GM19463 (cell line): ENCODE results near the gene DEGS2.

Experiments used
- ATAC-seq: cut with Tn5 transposase; IDR thresholded peaks from one replicate; pipeline ENCODE4 v1.9.1; 2021; ENCODE audit warnings: mild to moderate bottlenecking, moderate library complexity; ENCODE audit not compliant: unreplicated experiment

Gene DEGS2

DNA sequence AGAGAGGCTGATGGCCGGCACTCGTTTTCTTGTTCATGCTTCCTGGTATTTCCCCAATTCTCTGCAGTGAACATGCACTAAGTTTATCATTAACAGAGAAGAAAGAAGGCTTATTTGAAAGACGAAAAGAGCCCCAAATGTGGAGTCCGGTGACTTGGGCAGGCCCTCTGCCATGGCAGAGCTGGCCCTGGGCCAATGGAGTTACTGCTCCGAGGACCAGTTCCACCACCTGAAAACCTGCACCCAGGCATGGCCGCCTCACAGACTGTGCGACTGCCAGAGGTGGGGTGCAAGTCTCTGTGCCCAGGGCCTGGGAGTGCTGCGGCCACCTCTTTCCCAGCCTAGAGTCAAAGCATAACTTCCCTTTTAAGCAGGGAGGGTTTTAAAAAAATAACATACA is 24.9 kb downstream of the DEGS2 start:
- no peak for ATAC-seq

GRCh38 chr14:100132903-100133510 is 26.4 kb downstream of the DEGS2 start:
- no peak for ATAC-seq

GRCh38 chr14:100132161-100132902 is 27.1 kb downstream of the DEGS2 start:
- ATAC-seq = no peak

GRCh38 chr14:100131181-100131580 is 28.3 kb downstream of the DEGS2 start:
- no peak for ATAC-seq

- ATAC-seq = no peak
Measured at GRCh38 chr14:100130521-100130920, 28.9 kb downstream of the DEGS2 start.

DNA sequence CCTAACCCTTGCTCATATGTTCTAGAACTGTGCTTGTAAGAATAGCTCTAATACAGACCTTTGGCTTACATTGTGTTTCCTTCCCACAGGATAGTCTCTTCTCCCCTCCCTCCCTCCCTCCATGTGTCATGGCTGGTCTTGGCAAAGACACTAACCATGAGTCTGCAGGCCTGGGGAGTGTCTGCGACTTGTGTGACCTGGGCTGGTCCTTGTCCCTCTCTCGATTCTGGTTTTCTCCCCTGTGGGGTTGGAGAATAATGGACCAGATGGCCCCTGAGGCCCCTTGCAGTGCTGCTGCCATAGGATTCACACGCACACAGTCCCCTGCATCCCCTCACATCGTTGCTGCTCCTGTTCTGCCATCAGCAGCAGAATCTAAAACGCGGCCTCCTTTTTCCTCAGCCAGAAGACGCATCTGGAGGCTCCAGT is 30.3 kb downstream of the DEGS2 start:
- ATAC-seq = no peak

DNA sequence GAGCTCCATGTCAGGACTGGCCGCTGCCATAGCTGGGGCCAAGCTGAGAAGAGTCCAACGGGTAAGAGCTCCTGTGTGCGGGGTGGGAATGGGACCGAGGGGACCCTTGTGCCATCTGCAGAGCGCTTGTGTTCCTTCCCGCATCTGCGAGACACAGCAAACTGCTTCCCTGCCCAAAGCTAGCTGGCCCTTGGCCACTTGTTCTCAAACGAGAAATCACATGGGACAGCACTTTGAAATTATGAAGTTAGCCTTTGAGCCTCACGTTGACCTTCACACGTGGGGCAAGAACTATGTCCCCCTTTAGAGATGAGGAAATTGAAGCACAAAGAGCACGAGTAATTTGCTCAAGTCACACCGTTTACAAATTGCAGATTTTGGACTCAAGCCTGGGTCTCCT is 30.8 kb downstream of the DEGS2 start:
- no peak for ATAC-seq

GRCh38 chr14:100127853-100128455 is 31.5 kb downstream of the DEGS2 start:
- no peak for ATAC-seq

DNA sequence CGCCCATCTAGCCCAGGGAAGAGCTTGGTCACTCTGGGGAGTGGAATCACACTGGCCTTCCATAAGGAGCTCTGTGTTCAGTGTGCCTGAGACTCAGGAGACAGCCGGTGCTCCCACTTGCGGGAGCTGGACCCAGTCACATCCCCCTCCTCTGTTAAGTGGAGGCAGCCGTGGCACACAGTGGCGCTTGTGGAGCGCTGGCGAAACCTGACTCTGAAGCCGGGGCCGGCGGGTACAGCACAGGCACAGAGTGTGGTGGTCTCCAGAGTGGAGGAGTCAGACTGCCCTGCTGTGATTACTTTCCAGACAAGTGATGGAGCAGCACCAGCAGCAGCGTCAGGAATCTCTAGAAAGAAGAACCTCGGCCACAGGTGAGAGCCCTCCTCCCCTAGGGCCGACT is 33.0 kb downstream of the DEGS2 start:
- no peak for ATAC-seq

GRCh38 chr14:100124551-100125088 is 34.8 kb downstream of the DEGS2 start:
- no peak for ATAC-seq

DNA sequence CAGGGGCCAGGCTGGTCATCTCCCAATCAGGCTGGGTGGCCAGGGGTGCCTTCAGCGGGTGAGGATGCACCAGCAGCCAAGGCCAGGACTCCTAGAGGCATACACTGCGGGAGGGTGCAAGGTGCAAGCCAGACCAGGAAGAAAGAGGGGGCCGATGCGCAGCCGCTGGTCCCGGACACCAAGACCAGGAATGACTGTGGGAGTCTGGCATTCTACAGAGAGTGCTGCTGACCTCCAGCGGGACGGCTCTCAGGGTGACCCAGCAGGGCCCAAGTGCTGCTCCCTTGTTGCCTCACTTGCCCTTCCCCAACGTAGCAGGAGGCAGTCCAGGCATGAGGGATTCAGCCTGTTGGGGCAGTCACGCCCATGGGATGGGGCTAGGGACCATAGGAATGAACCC is 35.8 kb downstream of the DEGS2 start:
- no peak for ATAC-seq

DNA sequence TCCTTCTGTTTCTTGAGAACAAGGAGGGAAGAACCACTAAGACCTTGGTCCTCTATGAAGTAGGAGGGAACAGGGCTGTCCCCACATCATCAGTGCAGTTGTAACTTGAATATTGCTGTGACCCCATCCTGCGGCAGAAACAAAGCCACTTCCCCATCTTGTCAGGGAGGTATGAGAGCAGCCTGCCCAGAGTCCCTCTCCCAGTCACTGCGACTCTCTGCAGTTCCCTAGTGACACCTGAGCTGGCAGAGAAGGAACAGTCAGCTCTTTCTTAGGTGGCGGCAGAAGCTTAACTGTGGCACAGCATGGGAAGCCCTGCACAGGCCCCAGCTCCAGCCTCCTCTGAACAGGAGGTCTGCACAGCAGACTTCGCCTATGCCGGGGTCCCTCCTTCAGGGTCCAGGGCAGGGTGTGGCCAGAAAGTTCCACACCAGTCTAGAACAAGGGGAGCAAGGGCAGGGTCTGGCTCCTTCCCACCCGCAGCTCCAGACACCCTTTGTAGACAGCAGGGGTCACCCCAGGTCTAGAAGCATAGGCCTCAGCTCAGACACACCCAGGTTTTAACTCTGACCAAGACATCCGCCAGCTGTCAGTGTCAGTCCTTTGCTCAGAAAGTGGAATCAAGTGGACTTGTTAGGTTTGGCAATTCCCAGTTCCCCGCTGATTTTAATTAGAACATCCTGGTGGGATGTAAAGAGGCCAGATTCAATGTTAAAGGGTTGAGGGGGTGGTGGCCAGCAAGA is 36.8 kb downstream of the DEGS2 start:
- ATAC-seq = no peak

DNA sequence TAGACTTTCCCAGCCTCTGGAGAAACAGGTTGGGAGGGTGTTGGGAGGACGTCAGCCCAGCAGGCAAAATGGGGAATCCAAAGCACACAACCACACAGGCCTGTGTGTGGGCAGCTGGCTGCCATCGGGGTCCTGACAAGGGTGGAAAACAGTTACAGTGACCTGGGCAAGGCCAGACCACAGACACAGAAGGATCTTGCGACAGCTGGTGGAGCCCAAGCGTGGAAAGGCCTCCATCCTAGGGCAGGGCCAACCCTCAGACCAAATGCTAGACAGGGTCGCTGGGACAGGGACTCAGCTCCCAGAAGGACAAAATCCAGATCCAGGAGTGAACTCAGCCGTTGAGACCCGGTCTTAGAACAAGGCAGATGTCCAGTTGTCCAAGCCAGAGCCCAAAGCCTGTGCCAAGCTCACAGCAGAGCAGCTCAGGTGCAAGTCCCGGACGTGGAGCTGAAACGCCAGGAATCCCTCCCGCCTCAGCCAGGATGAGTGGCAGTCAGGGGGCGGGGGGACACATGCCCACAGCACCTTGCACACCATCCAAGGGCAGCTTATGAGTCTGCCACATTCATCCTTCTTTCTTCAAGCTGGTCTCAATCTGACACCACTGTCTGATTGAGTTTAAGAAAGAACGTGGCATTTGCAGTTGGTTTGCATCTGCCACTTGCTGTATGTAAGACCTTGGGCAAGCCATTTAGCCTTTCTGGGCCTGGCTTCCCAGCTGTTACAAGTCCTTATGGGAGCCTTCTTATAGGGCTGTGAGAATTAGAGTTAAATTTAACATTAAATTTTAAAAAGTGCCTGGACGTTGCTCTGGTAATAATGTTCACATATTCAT is 37.6 kb downstream of the DEGS2 start:
- no peak for ATAC-seq

GRCh38 chr14:100120522-100121269 is 38.7 kb downstream of the DEGS2 start:
- no peak for ATAC-seq

- no peak for ATAC-seq
Measured at GRCh38 chr14:100119251-100119650, 40.2 kb downstream of the DEGS2 start.

DNA sequence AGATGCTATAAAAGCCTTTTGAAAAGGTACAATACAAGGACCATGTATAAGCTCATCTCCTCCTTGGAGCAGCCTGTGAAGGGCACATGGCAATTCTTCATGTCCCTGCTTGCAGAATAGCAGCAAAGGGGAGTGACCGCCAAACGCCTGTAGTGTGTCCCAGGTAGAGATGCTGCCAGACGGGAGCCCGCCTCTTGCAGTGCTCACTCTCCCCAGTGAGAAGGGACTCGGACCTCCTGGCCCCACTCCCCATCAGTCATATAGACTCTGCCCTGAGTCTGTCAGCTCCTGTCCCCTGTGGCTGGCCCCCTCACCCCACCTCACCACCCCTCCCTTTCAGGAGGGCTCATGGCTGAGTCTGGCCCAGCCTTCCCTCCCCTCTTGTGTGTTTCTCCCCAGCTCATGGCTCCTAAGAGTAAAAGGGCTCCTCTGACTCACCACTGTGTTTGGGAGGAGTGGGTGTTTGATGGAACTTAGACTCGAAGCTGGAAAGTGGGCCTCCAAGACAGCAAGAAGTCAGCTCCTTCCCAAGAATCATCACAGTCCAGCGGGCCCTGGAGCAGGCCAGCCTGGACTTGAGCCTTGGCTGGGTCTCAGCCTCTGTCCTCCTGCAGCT is 40.9 kb downstream of the DEGS2 start:
- no peak for ATAC-seq

DNA sequence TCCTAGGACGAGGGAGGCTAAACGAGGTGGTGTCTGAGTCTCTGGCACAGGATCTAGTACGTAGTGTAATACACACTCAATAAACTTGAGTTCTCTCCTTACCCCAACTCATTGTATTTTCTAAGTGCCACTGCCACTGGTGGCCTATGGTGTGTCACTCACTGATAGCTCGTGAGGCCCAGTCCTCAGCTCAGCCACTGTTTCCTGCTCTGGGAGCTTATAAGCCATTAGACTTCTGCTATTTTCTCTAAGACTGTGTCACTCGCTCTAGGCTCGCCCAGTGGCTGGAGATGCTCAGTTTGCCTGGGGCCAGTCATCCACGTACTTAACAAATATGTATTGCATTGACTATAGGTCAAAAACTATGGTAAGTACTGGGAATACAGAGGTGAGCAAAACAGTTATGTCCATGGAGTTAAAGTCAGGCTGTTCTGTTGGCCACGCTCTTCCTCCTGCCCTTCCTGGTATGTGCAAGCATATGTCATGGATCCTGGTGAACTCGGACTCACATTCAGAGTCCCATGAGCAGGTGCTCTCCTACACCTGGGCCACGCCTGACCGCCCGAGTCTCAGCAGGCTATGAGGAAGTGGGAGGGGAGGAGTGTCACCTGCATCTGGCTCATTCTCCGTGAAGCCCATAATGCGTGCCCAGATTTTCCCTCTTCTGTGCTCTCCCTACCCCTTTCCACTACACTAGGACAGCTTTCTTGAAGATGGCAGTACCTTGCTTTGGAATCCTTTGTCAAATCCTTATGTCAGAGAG is 41.6 kb downstream of the DEGS2 start:
- no peak for ATAC-seq

GRCh38 chr14:100117026-100117425 is 42.4 kb downstream of the DEGS2 start:
- no peak for ATAC-seq

GRCh38 chr14:100116134-100116533 is 43.3 kb downstream of the DEGS2 start:
- ATAC-seq = no peak
